Endothelial cell of umbilical vein (primary cell): ENCODE data around the gene GTSF1L.

ENCODE experiments used
- CTCF ChIP-seq, 2 donors: IDR thresholded peaks; 1 replicate in 1 of 2; 2 replicates in 1 of 2; pipeline ENCODE4 v1.5.1; 2011; ENCODE audit warnings: low read length in 2 of 2, mild to moderate bottlenecking in 2 of 2, moderate library complexity in 2 of 2, control low read depth in 1 of 2, inconsistent platforms in 1 of 2, low read depth in 1 of 2; ENCODE audit not compliant: insufficient read depth in 1 of 2; ENCODE audit errors: extremely low read depth in 1 of 2
- EZH2 ChIP-seq: IDR thresholded peaks from 2 replicates; pipeline ENCODE4 v1.6.1; 2012; ENCODE audit warnings: borderline replicate concordance, low read depth, mild to moderate bottlenecking, moderate library complexity, low read length, inconsistent platforms; ENCODE audit not compliant: severe bottlenecking
- JUN ChIP-seq: IDR thresholded peaks from 2 replicates; pipeline ENCODE4 v1.6.1; 2011; ENCODE audit warnings: borderline replicate concordance, low read depth; ENCODE audit not compliant: insufficient read length, insufficient read depth
- MAX ChIP-seq: IDR thresholded peaks from 2 replicates; pipeline ENCODE4 v1.6.1; 2011; ENCODE audit not compliant: insufficient read depth, insufficient read length
- POLR2A ChIP-seq: IDR thresholded peaks from 2 replicates; pipeline ENCODE4 v1.6.1; 2012; ENCODE audit warnings: low read depth, mild to moderate bottlenecking, control low read depth, low read length
- POLR2AphosphoS5 ChIP-seq: IDR thresholded peaks from 2 replicates; pipeline ENCODE4 v1.6.1; 2012; ENCODE audit warnings: low read depth, mild to moderate bottlenecking, control low read depth, low read length, moderate library complexity; ENCODE audit not compliant: insufficient read depth

- TF ChIP-seq CTCF (IDR thresholded peaks at IDR 0.05; ENCODE audit: extremely low read depth in 1 of 2, insufficient read depth in 1 of 2, low read depth in 1 of 2, low read length in 2 of 2) (no peak), MAX (no peak), POLR2A (no peak), EZH2 (no peak), POLR2AphosphoS5 (no peak), JUN (no peak)
Observed at GRCh38 chr20:43695571-43695970, 31.2 kb downstream of the GTSF1L start.
